ENCODE results near the gene BCL2L15.

BCL2L15 gene

GRCh38 chr1:113899111-113899510, 11.7 kb upstream of the BCL2L15 start:
- Histone ChIP-seq H3K36me3 (ENCODE audit: control insufficient read depth, low read length) (peaks cover 87% of the 10 kb centered on the region), H4K20me1 (ENCODE audit: control insufficient read depth, insufficient read depth, low read depth, low read length) (no peaks in the 10 kb centered on the region), H3K4me3 (ENCODE audit: low read length) (no peak overlapping the region), H3K27me3 (ENCODE audit: control insufficient read depth, low read length) (no peaks in the 10 kb centered on the region), H3K79me2 (ENCODE audit: control insufficient read depth, low read length) (peaks cover 30% of the 10 kb centered on the region), H3K4me2 (ENCODE audit: low read length) (no peak overlapping the region), H3K9me2 (replicated peaks; ENCODE audit: control insufficient read depth, low read length) (no peaks in the 10 kb centered on the region), H3F3A (ENCODE audit: control insufficient read depth, insufficient read depth) (no peaks in the 10 kb centered on the region; the same call in 1 of the 2 replicates), H3K4me1 (ENCODE audit: control insufficient read depth, low read length) (peaks cover 16% of the 10 kb centered on the region), H3K9me3 (ENCODE audit: control insufficient read depth, insufficient read depth, low read length) (no peaks in the 10 kb centered on the region), H3K27ac (ENCODE audit: low read depth, low read length) (no peak overlapping the region)
- no peak for TF ChIP-seq EZH2phosphoT487 (IDR thresholded peaks at IDR 0.05; ENCODE audit: borderline replicate concordance, low read length)

GRCh38 chr1:113898241-113898814, 10.9 kb upstream of the BCL2L15 start:
- Histone ChIP-seq H3K4me2 (ENCODE audit: low read length) (no peak overlapping the region), H3K4me1 (ENCODE audit: control insufficient read depth, low read length) (peaks cover 12% of the 10 kb centered on the region), H3K9me2 (replicated peaks; ENCODE audit: control insufficient read depth, low read length) (no peaks in the 10 kb centered on the region), H3K4me3 (ENCODE audit: low read length) (no peak overlapping the region), H3K27me3 (ENCODE audit: control insufficient read depth, low read length) (no peaks in the 10 kb centered on the region), H3K27ac (ENCODE audit: low read depth, low read length) (no peak overlapping the region), H3K36me3 (ENCODE audit: control insufficient read depth, low read length) (peaks cover 93% of the 10 kb centered on the region), H3F3A (ENCODE audit: control insufficient read depth, insufficient read depth) (no peaks in the 10 kb centered on the region; the same call in 1 of the 2 replicates), H3K79me2 (ENCODE audit: control insufficient read depth, low read length) (peaks cover 22% of the 10 kb centered on the region), H4K20me1 (ENCODE audit: control insufficient read depth, insufficient read depth, low read depth, low read length) (no peaks in the 10 kb centered on the region), H3K9me3 (ENCODE audit: control insufficient read depth, insufficient read depth, low read length) (no peaks in the 10 kb centered on the region)
- TF ChIP-seq EZH2phosphoT487 (IDR thresholded peaks at IDR 0.05; ENCODE audit: borderline replicate concordance, low read length) (no peak), CTCF (IDR thresholded peaks at IDR 0.05; ENCODE audit: low read depth, low read length, poor library complexity, severe bottlenecking) (no peak)

GRCh38 chr1:113895961-113896360, 8.6 kb upstream of the BCL2L15 start:
- H3K36me3 ChIP-seq (ENCODE audit: control insufficient read depth, low read length) = peaks cover 70% of the 10 kb centered on the region
- TF ChIP-seq EZH2phosphoT487 (IDR thresholded peaks at IDR 0.05; ENCODE audit: borderline replicate concordance, low read length) (no peak), CTCF (IDR thresholded peaks at IDR 0.05; ENCODE audit: low read depth, low read length, poor library complexity, severe bottlenecking) (no peak)

GRCh38 chr1:113895098-113895497, 7.7 kb upstream of the BCL2L15 start:
- Histone ChIP-seq H3K4me3 (ENCODE audit: low read length) (no peak overlapping the region), H3K27me3 (ENCODE audit: control insufficient read depth, low read length) (no peaks in the 10 kb centered on the region), H3K27ac (ENCODE audit: low read depth, low read length) (no peak overlapping the region), H3K9me3 (ENCODE audit: control insufficient read depth, insufficient read depth, low read length) (no peaks in the 10 kb centered on the region), H3K36me3 (ENCODE audit: control insufficient read depth, low read length) (peaks cover 64% of the 10 kb centered on the region), H3K4me1 (ENCODE audit: control insufficient read depth, low read length) (peaks cover 3% of the 10 kb centered on the region; the same call in 1 of the 2 replicates), H3K9me2 (replicated peaks; ENCODE audit: control insufficient read depth, low read length) (no peaks in the 10 kb centered on the region), H3K79me2 (ENCODE audit: control insufficient read depth, low read length) (no peaks in the 10 kb centered on the region), H3K4me2 (ENCODE audit: low read length) (no peak overlapping the region), H3F3A (ENCODE audit: control insufficient read depth, insufficient read depth) (no peaks in the 10 kb centered on the region; the same call in 1 of the 2 replicates), H4K20me1 (ENCODE audit: control insufficient read depth, insufficient read depth, low read depth, low read length) (no peaks in the 10 kb centered on the region)
- no peak for TF ChIP-seq CTCF (IDR thresholded peaks at IDR 0.05; ENCODE audit: low read depth, low read length, poor library complexity, severe bottlenecking)
- TF ChIP-seq EZH2phosphoT487 (IDR thresholded peaks at IDR 0.05; ENCODE audit: borderline replicate concordance, low read length) = no peak

More at GRCh38 chr1:113895961-113896360, 8.6 kb upstream of the BCL2L15 start:
- Histone ChIP-seq H3K4me2 (ENCODE audit: low read length) (no peak overlapping the region), H3K9me2 (replicated peaks; ENCODE audit: control insufficient read depth, low read length) (no peaks in the 10 kb centered on the region), H3K4me3 (ENCODE audit: low read length) (no peak overlapping the region), H3F3A (ENCODE audit: control insufficient read depth, insufficient read depth) (no peaks in the 10 kb centered on the region; the same call in 1 of the 2 replicates), H3K27me3 (ENCODE audit: control insufficient read depth, low read length) (no peaks in the 10 kb centered on the region), H3K27ac (ENCODE audit: low read depth, low read length) (no peak overlapping the region), H3K9me3 (ENCODE audit: control insufficient read depth, insufficient read depth, low read length) (no peaks in the 10 kb centered on the region), H3K79me2 (ENCODE audit: control insufficient read depth, low read length) (no peaks in the 10 kb centered on the region), H4K20me1 (ENCODE audit: control insufficient read depth, insufficient read depth, low read depth, low read length) (no peaks in the 10 kb centered on the region), H3K4me1 (ENCODE audit: control insufficient read depth, low read length) (peaks cover under 1% of the 10 kb centered on the region; the same call in 1 of the 2 replicates)
